T-helper 2 cell (primary cell): ENCODE results near the gene GP1BB.
A peak's percentile ranks its signal among the peaks of the same experiment; 100 is the strongest.

Experiments used
- DNase-seq, 5 experiments: peaks; one replicate each; pipeline versions ENCODE4 v3.0.0 to v3.0.0-alpha.2; 2012 to 2022

GP1BB gene

GRCh38 chr22:19727310-19728150 is 4.2 kb downstream of the GP1BB start:
- DNase-seq = no peak

- DNase-seq = no peak
Measured at GRCh38 chr22:19728271-19728670, 4.9 kb downstream of the GP1BB start.

- DNase-seq = no peak
Measured at GRCh38 chr22:19728836-19729235, 5.5 kb downstream of the GP1BB start.

GRCh38 chr22:19729507-19729906 is 6.2 kb downstream of the GP1BB start:
- no peak for DNase-seq

GRCh38 chr22:19730198-19730597 is 6.9 kb downstream of the GP1BB start:
- DNase-seq = peak in 1 of 5 experiments; percentile 8

- peak; percentile 61 to 78 (median 76) for DNase-seq
Measured at GRCh38 chr22:19730655-19731360, 7.5 kb downstream of the GP1BB start.

- DNase-seq = no peak
Measured at GRCh38 chr22:19731361-19732135, 8.2 kb downstream of the GP1BB start.

GRCh38 chr22:19732403-19733113 is 9.2 kb downstream of the GP1BB start:
- no peak for DNase-seq

GRCh38 chr22:19733755-19734154 is 10.4 kb downstream of the GP1BB start:
- no peak for DNase-seq

GRCh38 chr22:19734163-19734562 is 10.8 kb downstream of the GP1BB start:
- no peak for DNase-seq

GRCh38 chr22:19734837-19735382 is 11.6 kb downstream of the GP1BB start:
- no peak for DNase-seq

- no peak for DNase-seq
Measured at GRCh38 chr22:19735665-19736510, 12.5 kb downstream of the GP1BB start.

- DNase-seq = no peak
Measured at GRCh38 chr22:19737846-19738663, 14.7 kb downstream of the GP1BB start.

- no peak for DNase-seq
Measured at GRCh38 chr22:19738664-19739447, 15.5 kb downstream of the GP1BB start.

GRCh38 chr22:19739448-19739895 is 16.1 kb downstream of the GP1BB start:
- DNase-seq = no peak

GRCh38 chr22:19739911-19740449 is 16.6 kb downstream of the GP1BB start:
- DNase-seq = no peak

GRCh38 chr22:19740586-19740985 is 17.2 kb downstream of the GP1BB start:
- DNase-seq = no peak

GRCh38 chr22:19741053-19741452 is 17.7 kb downstream of the GP1BB start:
- no peak for DNase-seq
